NCI-H226 (cell line): ENCODE measurements around the gene GET3.
A peak's percentile ranks its signal among the peaks of the same experiment; 100 is the strongest.
"Not testable (repeated sequence)": the region's sequence is repeated elsewhere in the genome, so short reads cannot be mapped to it uniquely, and the experiment has no call there.

ENCODE experiments used
- DNase-seq: peaks from one replicate; pipeline ENCODE4 v3.0.0-alpha.2; 2015

The GET3 gene

GRCh38 chr19:12793290-12794195 lies 56.2 kb downstream of the GET3 start:
- DNase-seq: peak; percentile 85

- DNase-seq: no peak
These were observed 57.1 kb downstream of the GET3 start for GRCh38 chr19:12794196-12794941.

GRCh38 chr19:12794971-12795381 lies 57.7 kb downstream of the GET3 start:
- DNase-seq: no peak

GRCh38 chr19:12796146-12797071 lies 59.1 kb downstream of the GET3 start:
- peak; percentile 56 for DNase-seq

- no peak for DNase-seq
These were observed 59.9 kb downstream of the GET3 start for GRCh38 chr19:12797141-12797587.

GRCh38 chr19:12797607-12798006 lies 60.3 kb downstream of the GET3 start:
- DNase-seq: not testable (repeated sequence)
